HepG2 (cell line): ENCODE data around the gene IVD. TPM values are rescaled to one million over a fixed set of nuclear protein-coding genes. Genes with fewer than 3 reads are reported as not detected.

ENCODE experiments used
- ATAC-seq: fragments of 200-7000 bp; cut with Tn5 transposase; 3 replicates; pipeline ENCODE4 v1.9.1; 2020; ENCODE audit warnings: mild to moderate bottlenecking, moderate library complexity
- BruUV-seq: library from RNA; stranded (reverse); fragments of 400-500 nt; replicated peaks from 2 replicates; lab custom pipeline; 2021; lab: Mats Ljungman, UMichigan
- CTCF ChIA-PET: fragments of 300-600 bp; formaldehyde crosslinking; extraction: SDS; loops from one replicate; lab custom pipeline; 2021; ENCODE audit warnings: low total read pairs, inconsistent platforms, low intra/inter-chr PET ratio; lab: Yijun Ruan, JAX
- POLR2A ChIA-PET: fragments of 350-600 bp; sonication (Branson Sonifier 250); formaldehyde crosslinking; loops from one replicate; lab custom pipeline; 2020; ENCODE audit warnings: antibody characterized with exemption, inconsistent platforms; lab: Yijun Ruan, JAX
- DNase-seq: peaks from one replicate; pipeline ENCODE4 v3.0.0-alpha.2; 2015; ENCODE audit warnings: low spot score
- FAIRE-seq: peaks from 3 replicates; lab custom pipeline; 2011; peaks lifted over from hg19 to GRCh38; lab: Jason Lieb, UNC
- H2AFZ ChIP-seq: one replicate; pipeline ENCODE4 v1.6.1; 2011; ENCODE audit warnings: low read length, inconsistent platforms
- H3K27ac ChIP-seq: fragments of 300-600 bp; 3 replicates; pipeline ENCODE4 v1.8.0; 2011; ENCODE audit warnings: mixed run types, mild to moderate bottlenecking, mixed read lengths, low read length, inconsistent platforms; ENCODE audit not compliant: insufficient read depth; ENCODE audit errors: extremely low read length
- H3K27me3 ChIP-seq, 2 experiments: fragments of 200-600 bp in 1 of 2; 2 replicates in 1 of 2; 3 replicates in 1 of 2; pipeline versions ENCODE4 v1.6.0 to v1.8.0; 2011; ENCODE audit warnings: low read length in 2 of 2, mild to moderate bottlenecking in 2 of 2, moderate library complexity in 2 of 2, inconsistent platforms in 1 of 2; ENCODE audit not compliant: insufficient read depth in 2 of 2, control insufficient read depth in 1 of 2
- H3K36me3 ChIP-seq, 2 experiments: fragments of 200-600 bp in 1 of 2; replicated peaks in 1 of 2; 2 replicates in 1 of 2; 3 replicates in 1 of 2; pipeline versions ENCODE4 v1.5.1 to v1.8.0; 2011; ENCODE audit warnings: low read length in 2 of 2, inconsistent platforms in 1 of 2; ENCODE audit not compliant: insufficient read depth in 2 of 2, control insufficient read depth in 1 of 2
- H3K4me1 ChIP-seq: 2 replicates; pipeline ENCODE4 v1.5.1; 2012; ENCODE audit warnings: low read length, inconsistent platforms; ENCODE audit not compliant: insufficient read depth
- H3K4me2 ChIP-seq: 2 replicates; pipeline ENCODE4 v1.6.0; 2011; ENCODE audit warnings: low read depth, low read length, inconsistent platforms
- H3K4me3 ChIP-seq, 3 experiments: fragments of 200-600 bp in 1 of 3; sonication (generic), shearing (Covaris generic) in 1 of 3; replicated peaks in 1 of 3; 2 replicates each; pipeline ENCODE4 v1.5.1; 2011 to 2016; ENCODE audit warnings: low read length in 3 of 3, inconsistent platforms in 2 of 3, low read depth in 2 of 3, mild to moderate bottlenecking in 2 of 3, control low read depth in 1 of 3, mixed read lengths in 1 of 3; ENCODE audit not compliant: insufficient read depth in 1 of 3
- H3K79me2 ChIP-seq: one replicate; pipeline ENCODE4 v1.6.1; 2011; ENCODE audit warnings: low read length, inconsistent platforms; ENCODE audit not compliant: insufficient read depth
- H3K9ac ChIP-seq: 2 replicates; pipeline ENCODE4 v1.6.0; 2011; ENCODE audit warnings: mild to moderate bottlenecking, low read depth, low read length, inconsistent platforms; ENCODE audit not compliant: insufficient read depth
- H3K9me3 ChIP-seq: 2 replicates; pipeline ENCODE4 v1.5.1; 2012; ENCODE audit warnings: mild to moderate bottlenecking, low read length
- H4K20me1 ChIP-seq: 2 replicates; pipeline ENCODE4 v1.6.0; 2011; ENCODE audit warnings: inconsistent platforms, mild to moderate bottlenecking, low read length, moderate library complexity; ENCODE audit not compliant: insufficient read depth
- NCOA2 ChIP-seq: sonication (generic); formaldehyde crosslinking; IDR thresholded peaks from 2 replicates; pipeline ENCODE4 v1.8.0; 2022; ENCODE audit warnings: inconsistent platforms
- ZFP37 ChIP-seq: sonication (generic); formaldehyde crosslinking; IDR thresholded peaks from 2 replicates; pipeline ENCODE4 v1.4.0; 2020; ENCODE audit warnings: missing genetic modification reagents, borderline replicate concordance
- ZNF12 ChIP-seq: sonication (generic); formaldehyde crosslinking; IDR thresholded peaks from 2 replicates; pipeline ENCODE4 v1.5.0; 2020; ENCODE audit warnings: missing genetic modification reagents
- ZNF207 ChIP-seq: fragments of 450-650 bp; IDR thresholded peaks from 2 replicates; pipeline ENCODE4 v1.6.1; 2016; ENCODE audit warnings: antibody characterized with exemption, borderline replicate concordance
- WGBS: methylation state at CpG from one replicate; pipeline ENCODE4 v1.1.6; 2017; ENCODE audit warnings: low lambda C conversion rate; 5-methylcytosine and 5-hydroxymethylcytosine counted together
- in situ Hi-C: cut with HindIII; loops from 2 replicates; pipeline ENCODE4 v1.10.0; 2017; ENCODE audit warnings: low pct_unique_long_range_greater_than_20kb; ENCODE audit not compliant: extremely low pct_ligation_motif_present
- intact Hi-C: fragments of 100-400 bp; cut with micrococcal nuclease; formaldehyde crosslinking; loops from one replicate; pipeline ENCODE4 v1.10.0; 2022; ENCODE audit not compliant: unreplicated experiment
- polyA plus RNA-seq, 8 experiments: library from polyadenylated mRNA; depleted of rRNA in 3 of 8; stranded (reverse) in 7 of 8; unstranded in 1 of 8; fragments of >200 nt; fragmentation: Illumina TruSeq in 4 of 8; extraction: Trizol in 4 of 8; gene quantifications; 2 replicates each; pipeline versions ENCODE4 v1.2.1 to v1.2.3, GENCODE V29; 2011 to 2016; ENCODE audit warnings: low read depth in 4 of 8, missing spikeins in 1 of 8, mixed read lengths in 1 of 8; ENCODE audit not compliant: insufficient read depth in 1 of 8
- total RNA-seq, 5 experiments: library from RNA; depleted of rRNA; stranded (reverse); fragments of >200 nt; fragmentation: Illumina TruSeq; extraction: Trizol; gene quantifications; 2 replicates each; pipeline ENCODE4 v1.2.3, GENCODE V29; 2016; ENCODE audit warnings: low read depth in 1 of 5
- TF ChIP-seq, protein P1 (sequence below): sonication (generic); formaldehyde crosslinking; conservative IDR thresholded peaks from 2 replicates; pipeline ENCODE4 v1.5.0; 2020; ENCODE audit warnings: missing genetic modification reagents
- TF ChIP-seq, protein P2 (sequence below): IDR thresholded peaks from 2 replicates; pipeline ENCODE4 v1.6.1; 2016; ENCODE audit warnings: control low read depth

The IVD gene
- total and polyA plus RNA-seq, 2 of the 13 experiments (the other 11 are each of a cell fraction or from before 2014, with no cell fraction given) = 48.0 to 53.9 TPM

DNA sequence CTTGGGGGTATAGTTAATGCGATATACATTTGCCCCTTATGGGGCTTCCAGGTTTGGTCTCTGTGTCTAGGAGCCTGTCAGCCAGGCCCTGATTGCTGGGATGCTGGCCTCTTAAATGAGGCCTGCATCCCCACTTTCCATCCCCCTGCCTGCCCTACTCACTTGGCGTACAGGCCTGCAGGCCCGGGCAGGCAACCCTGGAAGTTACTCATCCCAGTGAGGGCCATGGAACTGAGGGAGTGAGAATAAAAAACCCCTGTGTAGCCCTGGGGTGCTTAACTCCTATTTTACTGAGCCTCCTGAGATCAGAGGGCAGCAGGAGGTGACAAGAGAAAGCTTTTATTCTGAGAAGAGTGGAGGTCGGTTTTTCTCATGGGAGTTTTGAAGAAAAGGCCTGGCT is 45.6 kb upstream of the IVD start (continued):
- TF ChIP-seq, protein P1, sequence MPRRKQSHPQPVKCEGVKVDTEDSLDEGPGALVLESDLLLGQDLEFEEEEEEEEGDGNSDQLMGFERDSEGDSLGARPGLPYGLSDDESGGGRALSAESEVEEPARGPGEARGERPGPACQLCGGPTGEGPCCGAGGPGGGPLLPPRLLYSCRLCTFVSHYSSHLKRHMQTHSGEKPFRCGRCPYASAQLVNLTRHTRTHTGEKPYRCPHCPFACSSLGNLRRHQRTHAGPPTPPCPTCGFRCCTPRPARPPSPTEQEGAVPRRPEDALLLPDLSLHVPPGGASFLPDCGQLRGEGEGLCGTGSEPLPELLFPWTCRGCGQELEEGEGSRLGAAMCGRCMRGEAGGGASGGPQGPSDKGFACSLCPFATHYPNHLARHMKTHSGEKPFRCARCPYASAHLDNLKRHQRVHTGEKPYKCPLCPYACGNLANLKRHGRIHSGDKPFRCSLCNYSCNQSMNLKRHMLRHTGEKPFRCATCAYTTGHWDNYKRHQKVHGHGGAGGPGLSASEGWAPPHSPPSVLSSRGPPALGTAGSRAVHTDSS = no peak

DNA sequence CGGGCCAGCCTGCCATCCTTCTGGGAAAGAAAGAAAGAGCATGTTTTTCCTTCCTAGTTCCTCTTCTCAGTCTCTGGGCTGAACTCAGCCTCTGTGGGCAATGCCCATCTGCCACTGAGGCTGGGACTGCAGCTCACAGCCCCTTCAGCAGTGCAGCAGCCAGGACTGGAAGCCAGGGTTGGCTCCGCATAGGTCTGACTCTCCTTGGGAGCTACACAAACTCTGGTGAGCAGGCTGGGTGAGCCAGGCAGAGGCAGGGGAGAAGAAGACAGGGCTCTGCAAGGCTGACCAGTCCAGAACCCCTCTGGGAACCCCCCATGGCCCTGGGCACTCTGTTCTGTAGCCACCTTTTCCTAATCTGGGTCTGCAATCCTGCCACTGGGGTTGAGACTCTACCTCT is 44.0 kb upstream of the IVD start:
- intact Hi-C loops (no loop called here), in situ Hi-C loops (no loop called here)
- 58% methylated on average over 2 of the region's 2 CpGs for WGBS
- CTCF ChIA-PET = no interaction called here
- no TSS peak for BruUV-seq
- H4K20me1 ChIP-seq = no peaks in the 10 kb centered on the region
- no peak for FAIRE-seq
- H3K4me2 ChIP-seq = no peak overlapping the region
- ATAC-seq = no peak
- H3K27ac ChIP-seq = no peak overlapping the region
- H3K27me3 ChIP-seq = peaks cover 11 to 75% of the 10 kb centered on the region in 2 experiments
- H3K79me2 ChIP-seq = no peaks in the 10 kb centered on the region
- no peak for DNase-seq
- H3K36me3 ChIP-seq = no peaks in the 10 kb centered on the region
- no peak for TF ChIP-seq NCOA2 (CRISPR knock-in tag)
- TF ChIP-seq, protein P2, sequence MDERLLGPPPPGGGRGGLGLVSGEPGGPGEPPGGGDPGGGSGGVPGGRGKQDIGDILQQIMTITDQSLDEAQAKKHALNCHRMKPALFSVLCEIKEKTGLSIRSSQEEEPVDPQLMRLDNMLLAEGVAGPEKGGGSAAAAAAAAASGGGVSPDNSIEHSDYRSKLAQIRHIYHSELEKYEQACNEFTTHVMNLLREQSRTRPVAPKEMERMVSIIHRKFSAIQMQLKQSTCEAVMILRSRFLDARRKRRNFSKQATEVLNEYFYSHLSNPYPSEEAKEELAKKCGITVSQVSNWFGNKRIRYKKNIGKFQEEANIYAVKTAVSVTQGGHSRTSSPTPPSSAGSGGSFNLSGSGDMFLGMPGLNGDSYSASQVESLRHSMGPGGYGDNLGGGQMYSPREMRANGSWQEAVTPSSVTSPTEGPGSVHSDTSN (CRISPR knock-in tag) = no peak
- no peak for TF ChIP-seq ZNF12
- no peak for TF ChIP-seq ZFP37 (CRISPR knock-in tag)
- TF ChIP-seq ZNF207 = no peak
- TF ChIP-seq, all 625 proteins: peak for 0
- Histone ChIP-seq H3K9me3 (no peaks in the 10 kb centered on the region), H3K4me1 (peaks cover 9% of the 10 kb centered on the region), H2AFZ (no peak overlapping the region), H3K9ac (no peak overlapping the region), H3K4me3 (no peak overlapping the region)
- POLR2A ChIA-PET = no interaction called here
